ENCODE data around the gene SULT2B1. TPM values are rescaled to one million over a fixed set of nuclear protein-coding genes. Genes with fewer than 3 reads are reported as not detected.

The SULT2B1 gene
- total RNA-seq, 4 donors from 2014 or later, result 0.32 to 0.41 TPM; not detected in 2

DNA sequence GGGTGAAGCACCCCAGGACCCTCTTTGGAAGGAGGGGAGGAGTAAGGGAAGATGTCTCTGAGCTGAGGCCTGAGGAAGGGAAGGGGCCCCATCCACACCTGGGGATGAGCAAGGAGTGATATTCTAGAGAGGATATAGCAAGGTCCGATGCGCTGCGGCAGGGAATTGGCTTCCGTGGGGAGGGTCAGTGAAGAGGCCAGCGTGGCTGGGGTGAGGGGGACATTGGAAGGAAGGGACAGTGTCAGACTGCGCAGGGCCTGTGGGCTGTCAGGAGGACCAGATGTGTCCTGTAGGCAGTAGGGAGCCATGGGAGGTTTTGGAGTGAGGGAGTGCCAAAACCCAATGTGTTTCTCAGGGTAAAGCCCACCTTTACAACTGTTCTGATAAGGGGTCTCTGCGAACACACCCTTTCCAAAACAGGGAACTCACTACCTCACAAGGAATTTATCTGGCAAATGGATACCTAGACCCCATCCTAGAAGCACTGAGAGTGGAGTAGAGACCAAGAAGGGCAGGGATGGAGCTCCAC lies 44.0 kb upstream of the SULT2B1 start:
- Histone ChIP-seq H3K4me1 (peaks cover 0 to 3% (median 0%) of the 10 kb centered on the region in 4 donors), H3K27me3 (peaks cover 32% of the 10 kb centered on the region), H3K36me3 (no peaks in the 10 kb centered on the region), H3K4me3 (no peak overlapping the region), H3K9me3 (no peaks in the 10 kb centered on the region), H3K27ac (no peak overlapping the region)
- DNase-seq, result no peak
- TF ChIP-seq POLR2AphosphoS5 (IDR thresholded peaks at IDR 0.05) (no peak), POLR2A (IDR thresholded peaks at IDR 0.05) (no peak), EP300 (IDR thresholded peaks at IDR 0.05; ENCODE audit: low read depth) (no peak)
- TF ChIP-seq, protein P1, sequence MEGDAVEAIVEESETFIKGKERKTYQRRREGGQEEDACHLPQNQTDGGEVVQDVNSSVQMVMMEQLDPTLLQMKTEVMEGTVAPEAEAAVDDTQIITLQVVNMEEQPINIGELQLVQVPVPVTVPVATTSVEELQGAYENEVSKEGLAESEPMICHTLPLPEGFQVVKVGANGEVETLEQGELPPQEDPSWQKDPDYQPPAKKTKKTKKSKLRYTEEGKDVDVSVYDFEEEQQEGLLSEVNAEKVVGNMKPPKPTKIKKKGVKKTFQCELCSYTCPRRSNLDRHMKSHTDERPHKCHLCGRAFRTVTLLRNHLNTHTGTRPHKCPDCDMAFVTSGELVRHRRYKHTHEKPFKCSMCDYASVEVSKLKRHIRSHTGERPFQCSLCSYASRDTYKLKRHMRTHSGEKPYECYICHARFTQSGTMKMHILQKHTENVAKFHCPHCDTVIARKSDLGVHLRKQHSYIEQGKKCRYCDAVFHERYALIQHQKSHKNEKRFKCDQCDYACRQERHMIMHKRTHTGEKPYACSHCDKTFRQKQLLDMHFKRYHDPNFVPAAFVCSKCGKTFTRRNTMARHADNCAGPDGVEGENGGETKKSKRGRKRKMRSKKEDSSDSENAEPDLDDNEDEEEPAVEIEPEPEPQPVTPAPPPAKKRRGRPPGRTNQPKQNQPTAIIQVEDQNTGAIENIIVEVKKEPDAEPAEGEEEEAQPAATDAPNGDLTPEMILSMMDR (IDR thresholded peaks at IDR 0.05), result no peak
- intact Hi-C loops (cut with DNase I; ENCODE audit: low total_unique reads) (no loop called here), in situ Hi-C loops (cut with MboI; ENCODE audit: low pct_ligation_motif_present in 1 of 4, low pct_unique_long_range_greater_than_20kb in 1 of 4, low sequenced_read_pairs in 3 of 4) (loop anchor here (5.0 to 10.0 kb wide), 2 partner anchors 74 to 77 kb away; no protein-coding TSS in a partner anchor)
- WGBS, 2 donors (ENCODE audit: low coverage in 1 of 2), result 82% methylated on average over 7 of the region's 7 CpGs; no CpG with 5 or more reads in 1 of the 2 donors

DNA sequence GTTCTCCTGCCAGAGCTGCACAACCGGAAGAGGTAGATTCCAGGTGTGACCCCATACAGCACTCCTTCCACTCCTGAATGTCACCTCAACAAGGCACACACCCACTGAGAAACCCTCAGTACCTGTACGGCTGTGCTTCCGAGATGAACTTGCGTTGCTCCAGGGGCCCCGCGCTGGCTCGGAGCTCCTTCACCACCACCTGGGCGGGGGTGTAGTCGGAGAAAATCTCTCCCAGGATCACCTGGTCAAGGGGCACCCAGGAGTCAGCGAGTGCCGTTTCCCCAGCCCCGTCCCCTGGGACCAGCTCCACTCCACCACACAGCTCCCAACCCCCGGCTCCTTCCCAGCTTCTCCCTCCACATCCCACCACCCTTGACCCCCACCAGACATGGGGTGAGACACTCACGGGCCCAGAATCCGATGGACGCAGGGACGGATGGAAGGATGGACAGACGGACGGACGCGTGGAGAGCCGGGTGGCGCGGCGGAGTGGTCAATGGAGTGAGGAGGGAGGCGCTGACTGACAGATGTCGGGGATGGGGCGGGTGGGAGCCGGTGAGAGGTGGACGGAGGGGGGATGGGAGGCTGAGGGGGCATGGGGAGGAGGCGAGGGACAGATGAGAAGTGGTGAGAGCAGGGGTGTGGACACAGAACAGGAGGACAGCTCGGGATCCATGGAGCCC lies 43.1 kb upstream of the SULT2B1 start:
- no peak overlapping the region for H3K27ac ChIP-seq
- no peak for TF ChIP-seq POLR2A (IDR thresholded peaks at IDR 0.05)
- TF ChIP-seq EP300 (IDR thresholded peaks at IDR 0.05; ENCODE audit: low read depth), result no peak
- TF ChIP-seq, protein P1 (IDR thresholded peaks at IDR 0.05), result no peak
- no peak for TF ChIP-seq POLR2AphosphoS5 (IDR thresholded peaks at IDR 0.05)
- no peak overlapping the region for H3K4me3 ChIP-seq
- no peaks in the 10 kb centered on the region for H3K9me3 ChIP-seq
- 79 to 100% methylated on average over 1 to 29 of the region's 32 CpGs for WGBS, 2 donors (ENCODE audit: low coverage in 1 of 2)
- DNase-seq, result no peak
- in situ Hi-C loops (cut with MboI; ENCODE audit: low pct_ligation_motif_present in 1 of 4, low pct_unique_long_range_greater_than_20kb in 1 of 4, low sequenced_read_pairs in 3 of 4), result loop anchor here (5.0 to 10.0 kb wide), 2 partner anchors 73 to 76 kb away; no protein-coding TSS in a partner anchor
- H3K27me3 ChIP-seq, result peaks cover 39% of the 10 kb centered on the region
- intact Hi-C loops (cut with DNase I; ENCODE audit: low total_unique reads), result no loop called here
- H3K4me1 ChIP-seq, result peaks cover 0 to 8% (median 4%) of the 10 kb centered on the region in 4 donors
- H3K36me3 ChIP-seq, result no peaks in the 10 kb centered on the region

DNA sequence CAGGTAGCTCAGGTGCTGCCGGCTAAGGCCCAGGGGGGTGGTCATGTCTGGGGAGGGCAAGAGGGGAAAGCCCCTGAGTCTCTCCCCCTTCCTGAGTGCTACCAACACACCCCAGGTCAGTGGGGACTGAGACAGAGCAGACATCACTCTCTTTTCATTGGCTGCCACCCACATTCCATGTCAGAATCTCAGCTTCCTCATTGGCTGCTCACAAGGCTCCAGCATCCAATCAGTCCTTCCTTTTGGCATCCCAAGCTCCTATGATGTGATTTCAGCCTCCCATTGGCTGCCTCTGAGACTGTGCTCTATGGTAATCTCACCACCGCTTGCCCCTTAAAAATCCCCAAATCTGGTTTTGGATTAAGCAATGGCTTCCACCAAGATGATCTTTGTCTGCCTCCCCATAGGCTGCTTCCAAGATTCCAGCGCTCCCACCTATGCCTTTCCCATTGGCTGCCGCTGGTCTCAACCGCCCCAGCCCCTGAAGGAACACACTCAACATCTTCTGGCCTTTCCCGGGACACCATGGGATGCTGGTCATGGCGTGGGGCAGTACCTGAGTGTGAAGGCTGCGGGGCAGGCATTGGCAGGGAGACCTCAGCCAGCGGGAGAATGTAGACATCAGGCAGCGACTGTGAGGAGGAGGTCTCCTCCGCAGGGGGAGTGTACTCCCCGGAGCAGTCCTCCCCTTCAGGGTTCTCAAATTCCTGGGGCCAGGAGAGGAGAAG lies 42.3 kb upstream of the SULT2B1 start:
- 71 to 80% methylated on average over 1 to 12 of the region's 12 CpGs for WGBS, 2 donors (ENCODE audit: low coverage in 1 of 2)
- H3K27ac ChIP-seq, result no peak overlapping the region
- no peak for DNase-seq
- intact Hi-C loops (cut with DNase I; ENCODE audit: low total_unique reads) (no loop called here), in situ Hi-C loops (cut with MboI; ENCODE audit: low pct_ligation_motif_present in 1 of 4, low pct_unique_long_range_greater_than_20kb in 1 of 4, low sequenced_read_pairs in 3 of 4) (loop anchor here (5.0 to 10.0 kb wide), 2 partner anchors 73 to 75 kb away; no protein-coding TSS in a partner anchor)
- TF ChIP-seq POLR2A (IDR thresholded peaks at IDR 0.05), result no peak
- no peak for TF ChIP-seq EP300 (IDR thresholded peaks at IDR 0.05; ENCODE audit: low read depth)
- no peak for TF ChIP-seq POLR2AphosphoS5 (IDR thresholded peaks at IDR 0.05)
- TF ChIP-seq, protein P1 (IDR thresholded peaks at IDR 0.05), result no peak
- H3K27me3 ChIP-seq, result peaks cover 39% of the 10 kb centered on the region
- H3K9me3 ChIP-seq, result no peaks in the 10 kb centered on the region
- peaks cover 0 to 9% (median 4%) of the 10 kb centered on the region in 4 donors for H3K4me1 ChIP-seq
- no peak overlapping the region for H3K4me3 ChIP-seq
- no peaks in the 10 kb centered on the region for H3K36me3 ChIP-seq

All from transverse colon (tissue), 4 donors.